IMR-90 (cell line): Measurements from ENCODE around the gene TMBIM1. TPM values are rescaled to one million over a fixed set of nuclear protein-coding genes. Genes with fewer than 3 reads are reported as not detected.

Experiments
- ATAC-seq: fragments of 200-7000 bp; cut with Tn5 transposase; 2 replicates; pipeline ENCODE4 v1.9.1; 2020; ENCODE audit warnings: low read depth, mild to moderate bottlenecking, moderate library complexity
- BruUV-seq: library from RNA; stranded (reverse); fragments of 400-500 nt; replicated peaks from 2 replicates; lab custom pipeline; 2021; lab: Mats Ljungman, UMichigan
- CTCF ChIA-PET: fragments of 300-600 bp; formaldehyde crosslinking; extraction: SDS; loops from one replicate; lab custom pipeline; 2021; ENCODE audit warnings: antibody characterized with exemption; lab: Yijun Ruan, JAX
- POLR2A ChIA-PET: fragments of 300-600 bp; sonication (Branson Sonifier 250); formaldehyde crosslinking; loops from one replicate; lab custom pipeline; 2022; ENCODE audit warnings: antibody characterized with exemption; ENCODE audit not compliant: unreplicated experiment; lab: Charles Lee
- DNase-seq: peaks from one replicate; pipeline ENCODE4 v3.0.0; 2013
- H2AFZ ChIP-seq: replicated peaks from 2 replicates; pipeline ENCODE3; 2013; ENCODE audit warnings: low read length, mild to moderate bottlenecking; ENCODE audit not compliant: poor library complexity
- H2AK5ac ChIP-seq: 2 replicates; pipeline ENCODE4 v1.6.1; 2013; ENCODE audit warnings: low read depth, low read length, inconsistent platforms
- H2AK9ac ChIP-seq: replicated peaks from 2 replicates; pipeline ENCODE3; 2013; ENCODE audit warnings: mild to moderate bottlenecking, low read depth, low read length, moderate library complexity; ENCODE audit not compliant: poor library complexity
- H2BK120ac ChIP-seq: 2 replicates; pipeline ENCODE4 v1.6.1; 2013; ENCODE audit warnings: low read depth, low read length, inconsistent platforms
- H2BK15ac ChIP-seq: 3 replicates; pipeline ENCODE4 v1.6.1; 2013; ENCODE audit warnings: low read depth, low read length, inconsistent platforms
- H2BK20ac ChIP-seq: 2 replicates; pipeline ENCODE4 v1.6.1; 2013; ENCODE audit warnings: low read depth, mild to moderate bottlenecking, inconsistent platforms, low read length, moderate library complexity
- H2BK5ac ChIP-seq: 2 replicates; pipeline ENCODE4 v1.6.1; 2013; ENCODE audit warnings: mild to moderate bottlenecking, low read depth, low read length, inconsistent platforms; ENCODE audit not compliant: poor library complexity, severe bottlenecking
- H3K14ac ChIP-seq: replicated peaks from 2 replicates; pipeline ENCODE4 v1.6.1; 2013; ENCODE audit warnings: low read depth, low read length, inconsistent platforms
- H3K18ac ChIP-seq: 2 replicates; pipeline ENCODE4 v1.6.1; 2013; ENCODE audit warnings: low read depth, low read length, control low read depth
- H3K23ac ChIP-seq: 2 replicates; pipeline ENCODE4 v1.6.1; 2013; ENCODE audit warnings: low read depth, low read length, inconsistent platforms
- H3K27ac ChIP-seq: 2 replicates; pipeline ENCODE4 v1.5.1; 2013; ENCODE audit warnings: mild to moderate bottlenecking, control low read depth, low read length; ENCODE audit not compliant: insufficient read depth
- H3K27me3 ChIP-seq: 2 replicates; pipeline ENCODE4 v1.6.1; 2013; ENCODE audit warnings: low read length; ENCODE audit not compliant: control insufficient read depth, insufficient read depth
- H3K36me3 ChIP-seq: 2 replicates; pipeline ENCODE4 v1.6.1; 2013; ENCODE audit warnings: low read length, mixed read lengths; ENCODE audit not compliant: control insufficient read depth, insufficient read depth
- H3K4ac ChIP-seq: 2 replicates; pipeline ENCODE4 v1.6.1; 2013; ENCODE audit warnings: low read depth, low read length, inconsistent platforms
- H3K4me1 ChIP-seq: 2 replicates; pipeline ENCODE4 v1.6.1; 2013; ENCODE audit warnings: low read length, mixed read lengths; ENCODE audit not compliant: control insufficient read depth, insufficient read depth
- H3K4me2 ChIP-seq: 2 replicates; pipeline ENCODE4 v1.6.1; 2013; ENCODE audit warnings: low read depth, mild to moderate bottlenecking, control low read depth, low read length, moderate library complexity
- H3K4me3 ChIP-seq: 2 replicates; pipeline ENCODE4 v1.5.1; 2013; ENCODE audit warnings: low read depth, mild to moderate bottlenecking, control low read depth, low read length, moderate library complexity; ENCODE audit not compliant: insufficient read depth
- H3K56ac ChIP-seq: 2 replicates; pipeline ENCODE4 v1.6.1; 2013; ENCODE audit warnings: low read length, inconsistent platforms; ENCODE audit not compliant: insufficient read depth; ENCODE audit errors: extremely low read depth
- H3K79me1 ChIP-seq, 2 experiments: 2 replicates each; pipeline ENCODE4 v1.6.1; 2013; ENCODE audit warnings: low read length in 2 of 2, inconsistent platforms in 1 of 2, low read depth in 1 of 2
- H3K9ac ChIP-seq: 2 replicates; pipeline ENCODE4 v1.6.1; 2013; ENCODE audit warnings: low read depth, low read length, control low read depth
- H3K9me1 ChIP-seq: 2 replicates; pipeline ENCODE4 v1.6.1; 2013; ENCODE audit warnings: low read length, inconsistent platforms; ENCODE audit not compliant: insufficient read depth
- H3K9me3 ChIP-seq: 2 replicates; pipeline ENCODE4 v1.6.1; 2013; ENCODE audit warnings: low read length; ENCODE audit not compliant: control insufficient read depth, insufficient read depth
- H4K20me1 ChIP-seq: 2 replicates; pipeline ENCODE4 v1.6.1; 2013; ENCODE audit warnings: low read length, inconsistent platforms; ENCODE audit not compliant: insufficient read depth
- H4K5ac ChIP-seq: 2 replicates; pipeline ENCODE4 v1.6.1; 2013; ENCODE audit warnings: mild to moderate bottlenecking, low read depth, low read length, control low read depth
- H4K8ac ChIP-seq, 2 experiments: 2 replicates each; pipeline ENCODE4 v1.6.1; 2013; ENCODE audit warnings: low read depth in 2 of 2, low read length in 2 of 2, control low read depth in 1 of 2, inconsistent platforms in 1 of 2
- H4K91ac ChIP-seq: 2 replicates; pipeline ENCODE4 v1.6.1; 2013; ENCODE audit warnings: low read depth, low read length, inconsistent platforms; ENCODE audit not compliant: insufficient read depth
- BHLHE40 ChIP-seq: fragments of 150-350 bp; IDR thresholded peaks from 2 replicates; pipeline ENCODE4 v1.6.1; 2016; ENCODE audit warnings: mild to moderate bottlenecking, low read depth, low read length
- CEBPB ChIP-seq: IDR thresholded peaks from 2 replicates; pipeline ENCODE4 v1.6.1; 2012; ENCODE audit warnings: low read depth, low read length, improper control_type of control experiment
- CHD1 ChIP-seq: IDR thresholded peaks from 2 replicates; pipeline ENCODE4 v1.6.1; 2012; ENCODE audit warnings: low read depth, low read length, improper control_type of control experiment
- CTCF ChIP-seq: conservative IDR thresholded peaks from 2 replicates; pipeline ENCODE4 v1.5.1; 2012; ENCODE audit warnings: mild to moderate bottlenecking, low read depth, low read length, improper control_type of control experiment
- ELK1 ChIP-seq: fragments of 150-350 bp; IDR thresholded peaks from 2 replicates; pipeline ENCODE4 v1.6.1; 2016; ENCODE audit warnings: low read depth, mild to moderate bottlenecking, low read length, moderate library complexity, borderline replicate concordance
- FOS ChIP-seq: fragments of 150-350 bp; IDR thresholded peaks from 2 replicates; pipeline ENCODE4 v1.6.1; 2016; ENCODE audit warnings: low read depth, low read length
- MAFK ChIP-seq: IDR thresholded peaks from 2 replicates; pipeline ENCODE4 v1.6.1; 2012; ENCODE audit warnings: low read depth, low read length, improper control_type of control experiment
- MAZ ChIP-seq: IDR thresholded peaks from 2 replicates; pipeline ENCODE4 v1.6.1; 2012; ENCODE audit warnings: low read depth, mild to moderate bottlenecking, low read length, improper control_type of control experiment, moderate library complexity, borderline replicate concordance
- MXI1 ChIP-seq: IDR thresholded peaks from 2 replicates; pipeline ENCODE4 v1.6.1; 2012; ENCODE audit warnings: low read depth, mild to moderate bottlenecking, low read length, moderate library complexity, borderline replicate concordance
- NFE2L2 ChIP-seq: fragments of 150-350 bp; IDR thresholded peaks from 2 replicates; pipeline ENCODE4 v1.6.1; 2016; ENCODE audit warnings: low read depth, mild to moderate bottlenecking, low read length
- POLR2A ChIP-seq: IDR thresholded peaks from 2 replicates; pipeline ENCODE4 v1.6.1; 2012; ENCODE audit warnings: mild to moderate bottlenecking, low read depth, low read length
- RAD21 ChIP-seq: IDR thresholded peaks from 2 replicates; pipeline ENCODE4 v1.6.1; 2012; ENCODE audit warnings: low read length, improper control_type of control experiment
- RCOR1 ChIP-seq: IDR thresholded peaks from 2 replicates; pipeline ENCODE4 v1.6.1; 2012; ENCODE audit warnings: mild to moderate bottlenecking, low read length, improper control_type of control experiment; ENCODE audit not compliant: insufficient replicate concordance
- SMC3 ChIP-seq: fragments of 150-350 bp; IDR thresholded peaks from 2 replicates; pipeline ENCODE4 v1.6.1; 2016; ENCODE audit warnings: low read depth, mild to moderate bottlenecking, antibody characterized with exemption, low read length, moderate library complexity
- WGBS, 2 experiments: methylation state at CpG; one replicate each; pipeline versions ENCODE4 v1.1.5 to v1.1.7; 2013; ENCODE audit warnings: missing lambda C conversion rate in 2 of 2; ENCODE audit not compliant: insufficient read length in 1 of 2; ENCODE audit errors: extremely low coverage in 2 of 2; 5-methylcytosine and 5-hydroxymethylcytosine counted together
- dilution Hi-C: fragments of 300-500 bp; cut with HindIII; formaldehyde crosslinking; loops from one replicate; pipeline ENCODE4 v1.14.3; 2018; ENCODE audit warnings: low sequenced_read_pairs; ENCODE audit not compliant: unreplicated experiment
- in situ Hi-C: fragments of 300-500 bp; cut with MboI; formaldehyde crosslinking; loops from 3 replicates; pipeline ENCODE4 v1.14.3; 2019; ENCODE audit warnings: low sequenced_read_pairs, inconsistent platforms, mixed read lengths
- intact Hi-C: fragments of 100-400 bp; cut with micrococcal nuclease; formaldehyde crosslinking; loops from 2 replicates; pipeline ENCODE4 v1.10.0; 2022
- polyA plus RNA-seq, 3 experiments: library from polyadenylated mRNA; depleted of rRNA; stranded (reverse); fragments of >200 nt; gene quantifications; 2 replicates each; pipeline ENCODE4 v1.2.3, GENCODE V29; 2012; ENCODE audit warnings: low replicate concordance in 1 of 3
- total RNA-seq: library from RNA; depleted of rRNA; stranded (reverse); fragments of >200 nt; gene quantifications from 2 replicates; pipeline ENCODE4 v1.2.3, GENCODE V29; 2012
- TF ChIP-seq, protein P1 (sequence below): fragments of 150-350 bp; IDR thresholded peaks from 2 replicates; pipeline ENCODE4 v1.6.1; 2017; ENCODE audit warnings: mild to moderate bottlenecking, antibody characterized with exemption, low read length, low read depth

Gene TMBIM1
- total and polyA plus RNA-seq, 2 of the 4 experiments (the other 2 are of a cell fraction), result 84.6 to 102 TPM

GRCh38 chr2:218310853-218311540 is 18.7 kb upstream of the TMBIM1 start:
- Histone ChIP-seq H4K8ac (no peak overlapping the region), H2BK20ac (no peak overlapping the region), H3K9me3 (no peaks in the 10 kb centered on the region), H2BK5ac (no peak overlapping the region), H3K36me3 (no peaks in the 10 kb centered on the region), H3K56ac (no peak overlapping the region), H3K4me1 (peaks cover 6% of the 10 kb centered on the region; the same call in 1 of the 2 replicates), H2BK120ac (no peak overlapping the region), H4K20me1 (no peaks in the 10 kb centered on the region), H3K4ac (no peak overlapping the region), H2AFZ (no peak overlapping the region), H3K27ac (no peak overlapping the region), H3K4me2 (no peak overlapping the region), H3K9me1 (no peaks in the 10 kb centered on the region), H2AK5ac (no peak overlapping the region), H3K4me3 (no peak overlapping the region), H2BK15ac (no peak overlapping the region), H3K18ac (no peak overlapping the region), H3K79me1 (no peaks in the 10 kb centered on the region), H3K23ac (no peak overlapping the region), H4K91ac (no peak overlapping the region), H3K27me3 (no peaks in the 10 kb centered on the region; the same call in 1 of the 2 replicates), H3K9ac (no peak overlapping the region), H4K5ac (no peak overlapping the region), H2AK9ac (no peak overlapping the region), H3K14ac (no peak overlapping the region)
- POLR2A ChIA-PET, result no interaction called here
- in situ Hi-C loops (loop anchor here (5.0 kb wide), 1 partner anchor 41 kb away; no protein-coding TSS in a partner anchor), dilution Hi-C loops (no loop called here), intact Hi-C loops (no loop called here)
- no peak for DNase-seq
- 67% methylated on average over 7 of the region's 11 CpGs; no CpG with 5 or more reads in 1 of the 2 experiments for WGBS, 2 experiments
- CTCF ChIA-PET, result interaction anchor here (0.7 kb wide), 1 partner anchor 978 kb away, joined by 3 read pairs; no protein-coding TSS in a partner anchor
- no TSS peak for BruUV-seq
- TF ChIP-seq CHD1 (no peak), CEBPB (no peak), POLR2A (no peak), ELK1 (no peak), MAZ (no peak), CTCF (no peak), RCOR1 (no peak), SMC3 (no peak), FOS (no peak), BHLHE40 (no peak), RAD21 (no peak), MAFK (no peak), NFE2L2 (no peak), MXI1 (no peak)
- TF ChIP-seq, protein P1, sequence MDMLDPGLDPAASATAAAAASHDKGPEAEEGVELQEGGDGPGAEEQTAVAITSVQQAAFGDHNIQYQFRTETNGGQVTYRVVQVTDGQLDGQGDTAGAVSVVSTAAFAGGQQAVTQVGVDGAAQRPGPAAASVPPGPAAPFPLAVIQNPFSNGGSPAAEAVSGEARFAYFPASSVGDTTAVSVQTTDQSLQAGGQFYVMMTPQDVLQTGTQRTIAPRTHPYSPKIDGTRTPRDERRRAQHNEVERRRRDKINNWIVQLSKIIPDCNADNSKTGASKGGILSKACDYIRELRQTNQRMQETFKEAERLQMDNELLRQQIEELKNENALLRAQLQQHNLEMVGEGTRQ, result no peak
- ATAC-seq, result no peak
